HEK293 (cell line): ENCODE measurements around the gene MCAT.

Experiments used
- IKZF3 ChIP-seq: fragments of 450-650 bp; IDR thresholded peaks from 2 replicates; pipeline ENCODE4 v1.5.0; 2018; ENCODE audit warnings: missing biosample characterization, mild to moderate bottlenecking, missing genetic modification characterization, moderate library complexity
- KLF7 ChIP-seq: fragments of 450-650 bp; formaldehyde crosslinking; IDR thresholded peaks from 2 replicates; pipeline ENCODE4 v1.5.1; 2016; ENCODE audit warnings: missing biosample characterization, missing genetic modification characterization, borderline replicate concordance
- MYNN ChIP-seq: fragments of 450-650 bp; formaldehyde crosslinking; IDR thresholded peaks from 2 replicates; pipeline ENCODE4 v1.5.1; 2016; ENCODE audit warnings: missing biosample characterization, missing genetic modification characterization, borderline replicate concordance
- SCRT2 ChIP-seq: fragments of 450-650 bp; formaldehyde crosslinking; IDR thresholded peaks from 2 replicates; pipeline ENCODE4 v1.5.1; 2016; ENCODE audit warnings: missing biosample characterization, missing genetic modification characterization
- SETDB1 ChIP-seq: IDR thresholded peaks from one replicate; pipeline ENCODE4 v1.6.1; 2017; ENCODE audit warnings: mild to moderate bottlenecking, low read length, moderate library complexity, mixed read lengths; ENCODE audit not compliant: insufficient read length
- SP3 ChIP-seq: fragments of 450-650 bp; formaldehyde crosslinking; IDR thresholded peaks from 2 replicates; pipeline ENCODE4 v1.5.1; 2016; ENCODE audit warnings: missing biosample characterization, missing genetic modification characterization
- TRIM28 ChIP-seq: IDR thresholded peaks from 2 replicates; pipeline ENCODE4 v1.6.1; 2011; ENCODE audit warnings: low read length, control low read depth, borderline replicate concordance
- YY2 ChIP-seq: fragments of 450-650 bp; formaldehyde crosslinking; IDR thresholded peaks from 2 replicates; pipeline ENCODE4 v1.5.1; 2016; ENCODE audit warnings: missing biosample characterization, missing genetic modification characterization
- ZBTB8A ChIP-seq: fragments of 450-650 bp; formaldehyde crosslinking; IDR thresholded peaks from 2 replicates; pipeline ENCODE4 v1.5.1; 2016; ENCODE audit warnings: missing biosample characterization, missing genetic modification characterization
- ZNF112 ChIP-seq: fragments of 450-650 bp; formaldehyde crosslinking; IDR thresholded peaks from 2 replicates; pipeline ENCODE4 v1.5.0; 2017; ENCODE audit warnings: missing biosample characterization, missing genetic modification characterization
- ZNF133 ChIP-seq: fragments of 450-650 bp; formaldehyde crosslinking; IDR thresholded peaks from 2 replicates; pipeline ENCODE4 v1.5.1; 2016; ENCODE audit warnings: missing biosample characterization, missing genetic modification characterization
- ZNF157 ChIP-seq: fragments of 450-650 bp; formaldehyde crosslinking; IDR thresholded peaks from 2 replicates; pipeline ENCODE4 v1.5.1; 2016; ENCODE audit warnings: missing biosample characterization, missing genetic modification characterization
- ZNF239 ChIP-seq: fragments of 450-650 bp; formaldehyde crosslinking; IDR thresholded peaks from 2 replicates; pipeline ENCODE4 v1.5.1; 2016; ENCODE audit warnings: missing biosample characterization, missing genetic modification characterization
- ZNF302 ChIP-seq: fragments of 450-650 bp; formaldehyde crosslinking; IDR thresholded peaks from 2 replicates; pipeline ENCODE4 v1.5.1; 2016; ENCODE audit warnings: missing biosample characterization, missing genetic modification characterization, low read depth
- ZNF324 ChIP-seq: fragments of 450-650 bp; formaldehyde crosslinking; IDR thresholded peaks from 2 replicates; pipeline ENCODE4 v1.5.1; 2016; ENCODE audit warnings: missing biosample characterization, missing genetic modification characterization
- ZNF341 ChIP-seq: fragments of 450-650 bp; formaldehyde crosslinking; IDR thresholded peaks from 2 replicates; pipeline ENCODE4; 2016; ENCODE audit warnings: low read depth, missing biosample characterization, missing genetic modification characterization
- ZNF366 ChIP-seq: fragments of 450-650 bp; formaldehyde crosslinking; conservative IDR thresholded peaks from 2 replicates; pipeline ENCODE4 v1.5.1; 2016; ENCODE audit warnings: missing biosample characterization, missing genetic modification characterization
- ZNF37A ChIP-seq: fragments of 450-650 bp; IDR thresholded peaks from 2 replicates; pipeline ENCODE4 v1.5.1; 2018; ENCODE audit warnings: missing biosample characterization, missing genetic modification characterization
- ZNF48 ChIP-seq: fragments of 450-650 bp; formaldehyde crosslinking; IDR thresholded peaks from 2 replicates; pipeline ENCODE4 v1.5.1; 2016; ENCODE audit warnings: missing biosample characterization, missing genetic modification characterization
- ZNF521 ChIP-seq: fragments of 450-650 bp; formaldehyde crosslinking; IDR thresholded peaks from 2 replicates; pipeline ENCODE4 v1.5.1; 2017; ENCODE audit warnings: missing biosample characterization, mild to moderate bottlenecking, missing genetic modification characterization
- ZNF560 ChIP-seq: fragments of 450-650 bp; formaldehyde crosslinking; IDR thresholded peaks from 2 replicates; pipeline ENCODE4 v1.5.1; 2017; ENCODE audit warnings: missing biosample characterization, missing genetic modification characterization, borderline replicate concordance
- ZNF626 ChIP-seq: fragments of 450-650 bp; sonication (Bioruptor Pico); formaldehyde crosslinking; IDR thresholded peaks from 2 replicates; pipeline ENCODE4 v1.5.1; 2018; ENCODE audit warnings: missing biosample characterization, missing genetic modification characterization, inconsistent platforms
- ZNF747 ChIP-seq: fragments of 450-650 bp; formaldehyde crosslinking; IDR thresholded peaks from 2 replicates; pipeline ENCODE4 v1.5.1; 2016; ENCODE audit warnings: missing biosample characterization, missing genetic modification characterization
- ZNF768 ChIP-seq: fragments of 450-650 bp; formaldehyde crosslinking; IDR thresholded peaks from 2 replicates; pipeline ENCODE4 v1.5.1; 2018; ENCODE audit warnings: missing biosample characterization, mild to moderate bottlenecking, missing genetic modification characterization
- ZNF791 ChIP-seq: fragments of 450-650 bp; formaldehyde crosslinking; IDR thresholded peaks from 2 replicates; pipeline ENCODE4 v1.5.1; 2016; ENCODE audit warnings: missing biosample characterization, missing genetic modification characterization
- ZSCAN16 ChIP-seq: fragments of 450-650 bp; formaldehyde crosslinking; IDR thresholded peaks from 2 replicates; pipeline ENCODE4 v1.5.1; 2016; ENCODE audit warnings: missing biosample characterization, missing genetic modification characterization
- TF ChIP-seq, protein P1 (sequence below): fragments of 450-650 bp; formaldehyde crosslinking; conservative IDR thresholded peaks from 2 replicates; pipeline ENCODE4 v1.5.1; 2016; ENCODE audit warnings: low read depth, missing biosample characterization, missing genetic modification characterization
- TF ChIP-seq, protein P2 (sequence below): fragments of 450-650 bp; formaldehyde crosslinking; IDR thresholded peaks from 2 replicates; pipeline ENCODE4 v1.5.1; 2016; ENCODE audit warnings: missing biosample characterization, missing genetic modification characterization
- TF ChIP-seq, protein P3 (sequence below): fragments of 450-650 bp; formaldehyde crosslinking; IDR thresholded peaks from 2 replicates; pipeline ENCODE4 v1.5.1; 2016; ENCODE audit warnings: missing biosample characterization, missing genetic modification characterization
- TF ChIP-seq, protein P4 (sequence below): fragments of 450-650 bp; formaldehyde crosslinking; IDR thresholded peaks from 2 replicates; pipeline ENCODE4 v1.5.1; 2016; ENCODE audit warnings: missing biosample characterization, missing genetic modification characterization
- TF ChIP-seq, protein P5 (sequence below): fragments of 450-650 bp; formaldehyde crosslinking; IDR thresholded peaks from 2 replicates; pipeline ENCODE4 v1.5.1; 2016; ENCODE audit warnings: missing biosample characterization, missing genetic modification characterization

MCAT gene

DNA sequence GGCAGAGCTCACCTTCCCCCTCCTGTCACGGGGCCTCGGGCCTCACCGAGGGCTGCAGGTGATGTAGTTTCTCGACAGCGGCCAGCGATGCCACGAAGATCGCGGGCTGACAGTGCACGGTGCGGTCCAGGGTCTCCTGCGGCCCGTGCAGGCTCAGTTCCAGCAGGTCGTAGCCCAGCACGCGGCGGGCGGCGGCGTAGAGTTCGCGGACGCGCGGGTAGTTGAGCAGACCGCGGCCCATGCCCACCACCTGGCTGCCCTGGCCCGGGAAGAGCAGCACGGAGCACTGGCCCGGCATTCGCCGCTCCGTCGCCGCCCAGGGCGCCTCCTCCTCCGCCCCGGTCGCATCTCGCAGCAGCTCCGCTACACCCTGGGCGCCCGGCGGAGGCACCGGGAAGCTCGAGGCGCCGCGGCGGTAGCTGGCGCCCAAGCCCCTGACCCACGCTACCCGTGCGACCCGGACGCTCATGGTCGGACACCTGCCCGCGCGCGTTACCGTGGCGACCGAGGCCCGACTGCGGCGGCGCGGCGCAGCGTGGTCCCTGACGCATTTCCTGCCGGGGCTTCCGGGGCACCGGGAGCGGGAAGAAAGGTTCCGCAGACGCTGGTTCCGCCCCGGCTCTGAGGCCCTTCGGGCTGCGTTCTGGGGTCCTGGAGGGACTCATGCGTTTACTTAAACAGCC lies at the start of gene MCAT (continued):
- TF ChIP-seq, protein P1, sequence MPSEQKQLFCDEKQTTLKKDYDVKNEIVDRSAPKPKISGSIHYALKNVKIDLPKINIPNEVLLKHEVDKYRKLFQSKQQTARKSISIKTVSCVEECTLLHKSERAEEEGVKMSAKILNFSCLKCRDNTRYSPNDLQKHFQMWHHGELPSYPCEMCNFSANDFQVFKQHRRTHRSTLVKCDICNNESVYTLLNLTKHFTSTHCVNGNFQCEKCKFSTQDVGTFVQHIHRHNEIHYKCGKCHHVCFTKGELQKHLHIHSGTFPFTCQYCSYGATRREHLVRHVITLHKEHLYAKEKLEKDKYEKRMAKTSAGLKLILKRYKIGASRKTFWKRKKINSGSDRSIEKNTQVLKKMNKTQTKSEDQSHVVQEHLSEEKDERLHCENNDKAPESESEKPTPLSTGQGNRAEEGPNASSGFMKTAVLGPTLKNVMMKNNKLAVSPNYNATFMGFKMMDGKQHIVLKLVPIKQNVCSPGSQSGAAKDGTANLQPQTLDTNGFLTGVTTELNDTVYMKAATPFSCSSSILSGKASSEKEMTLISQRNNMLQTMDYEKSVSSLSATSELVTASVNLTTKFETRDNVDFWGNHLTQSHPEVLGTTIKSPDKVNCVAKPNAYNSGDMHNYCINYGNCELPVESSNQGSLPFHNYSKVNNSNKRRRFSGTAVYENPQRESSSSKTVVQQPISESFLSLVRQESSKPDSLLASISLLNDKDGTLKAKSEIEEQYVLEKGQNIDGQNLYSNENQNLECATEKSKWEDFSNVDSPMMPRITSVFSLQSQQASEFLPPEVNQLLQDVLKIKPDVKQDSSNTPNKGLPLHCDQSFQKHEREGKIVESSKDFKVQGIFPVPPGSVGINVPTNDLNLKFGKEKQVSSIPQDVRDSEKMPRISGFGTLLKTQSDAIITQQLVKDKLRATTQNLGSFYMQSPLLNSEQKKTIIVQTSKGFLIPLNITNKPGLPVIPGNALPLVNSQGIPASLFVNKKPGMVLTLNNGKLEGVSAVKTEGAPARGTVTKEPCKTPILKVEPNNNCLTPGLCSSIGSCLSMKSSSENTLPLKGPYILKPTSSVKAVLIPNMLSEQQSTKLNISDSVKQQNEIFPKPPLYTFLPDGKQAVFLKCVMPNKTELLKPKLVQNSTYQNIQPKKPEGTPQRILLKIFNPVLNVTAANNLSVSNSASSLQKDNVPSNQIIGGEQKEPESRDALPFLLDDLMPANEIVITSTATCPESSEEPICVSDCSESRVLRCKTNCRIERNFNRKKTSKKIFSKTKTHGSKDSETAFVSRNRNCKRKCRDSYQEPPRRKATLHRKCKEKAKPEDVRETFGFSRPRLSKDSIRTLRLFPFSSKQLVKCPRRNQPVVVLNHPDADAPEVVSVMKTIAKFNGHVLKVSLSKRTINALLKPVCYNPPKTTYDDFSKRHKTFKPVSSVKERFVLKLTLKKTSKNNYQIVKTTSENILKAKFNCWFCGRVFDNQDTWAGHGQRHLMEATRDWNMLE (tag by site-specific recombination): peak; percentile 95
- no peak for TF ChIP-seq ZNF133 (tag by site-specific recombination)
- no peak for TF ChIP-seq ZNF626
- TF ChIP-seq ZNF112 (tag by site-specific recombination): no peak
- TF ChIP-seq ZNF324: peak; percentile 78
- no peak for TF ChIP-seq ZNF768
- peak; percentile 81 for TF ChIP-seq ZNF341 (tag by site-specific recombination)
- TF ChIP-seq ZNF37A: no peak
- TF ChIP-seq ZNF239 (tag by site-specific recombination): no peak
- TF ChIP-seq, protein P2, sequence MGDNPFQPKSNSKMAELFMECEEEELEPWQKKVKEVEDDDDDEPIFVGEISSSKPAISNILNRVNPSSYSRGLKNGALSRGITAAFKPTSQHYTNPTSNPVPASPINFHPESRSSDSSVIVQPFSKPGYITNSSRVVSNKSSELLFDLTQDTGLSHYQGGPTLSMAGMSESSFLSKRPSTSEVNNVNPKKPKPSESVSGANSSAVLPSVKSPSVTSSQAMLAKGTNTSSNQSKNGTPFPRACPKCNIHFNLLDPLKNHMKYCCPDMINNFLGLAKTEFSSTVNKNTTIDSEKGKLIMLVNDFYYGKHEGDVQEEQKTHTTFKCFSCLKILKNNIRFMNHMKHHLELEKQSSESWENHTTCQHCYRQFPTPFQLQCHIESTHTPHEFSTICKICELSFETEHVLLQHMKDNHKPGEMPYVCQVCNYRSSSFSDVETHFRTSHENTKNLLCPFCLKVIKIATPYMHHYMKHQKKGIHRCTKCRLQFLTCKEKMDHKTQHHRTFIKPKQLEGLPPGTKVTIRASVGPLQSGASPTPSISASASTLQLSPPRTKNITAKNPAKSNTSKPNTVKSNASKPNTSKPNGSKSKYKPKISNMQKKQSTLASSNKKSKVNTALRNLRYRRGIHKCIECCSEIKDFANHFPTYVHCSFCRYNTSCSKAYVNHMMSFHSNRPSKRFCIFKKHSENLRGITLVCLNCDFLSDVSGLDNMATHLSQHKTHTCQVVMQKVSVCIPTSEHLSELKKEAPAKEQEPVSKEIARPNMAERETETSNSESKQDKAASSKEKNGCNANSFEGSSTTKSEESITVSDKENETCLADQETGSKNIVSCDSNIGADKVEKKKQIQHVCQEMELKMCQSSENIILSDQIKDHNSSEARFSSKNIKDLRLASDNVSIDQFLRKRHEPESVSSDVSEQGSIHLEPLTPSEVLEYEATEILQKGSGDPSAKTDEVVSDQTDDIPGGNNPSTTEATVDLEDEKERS (tag by site-specific recombination): no peak
- TF ChIP-seq IKZF3 (tag by site-specific recombination): peak; percentile 34; the same call in 1 of the 2 replicates
- TF ChIP-seq SCRT2: no peak
- TF ChIP-seq SETDB1: no peak
- peak; percentile 41 for TF ChIP-seq ZBTB8A (tag by site-specific recombination)
- peak; percentile 70 for TF ChIP-seq YY2
- no peak for TF ChIP-seq ZNF791
- TF ChIP-seq MYNN: 0 out of 2 replicates have a peak, but pooled peaks have one; percentile 46
- TF ChIP-seq ZNF48 (tag by site-specific recombination): no peak
- TF ChIP-seq ZNF747 (tag by site-specific recombination): no peak
- TF ChIP-seq TRIM28: no peak
- no peak for TF ChIP-seq ZNF521
- TF ChIP-seq ZNF157 (tag by site-specific recombination): no peak
- TF ChIP-seq, protein P3, sequence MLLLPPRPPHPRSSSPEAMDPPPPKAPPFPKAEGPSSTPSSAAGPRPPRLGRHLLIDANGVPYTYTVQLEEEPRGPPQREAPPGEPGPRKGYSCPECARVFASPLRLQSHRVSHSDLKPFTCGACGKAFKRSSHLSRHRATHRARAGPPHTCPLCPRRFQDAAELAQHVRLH (tag by site-specific recombination): peak; percentile 89
- peak; percentile 10; the same call in 1 of the 2 replicates for TF ChIP-seq KLF7
- TF ChIP-seq ZNF366 (tag by site-specific recombination): no peak
- no peak for TF ChIP-seq SP3 (tag by site-specific recombination)
- no peak for TF ChIP-seq ZNF560
- TF ChIP-seq ZSCAN16 (tag by site-specific recombination): no peak
- TF ChIP-seq ZNF302 (tag by site-specific recombination): no peak
- TF ChIP-seq, protein P4, sequence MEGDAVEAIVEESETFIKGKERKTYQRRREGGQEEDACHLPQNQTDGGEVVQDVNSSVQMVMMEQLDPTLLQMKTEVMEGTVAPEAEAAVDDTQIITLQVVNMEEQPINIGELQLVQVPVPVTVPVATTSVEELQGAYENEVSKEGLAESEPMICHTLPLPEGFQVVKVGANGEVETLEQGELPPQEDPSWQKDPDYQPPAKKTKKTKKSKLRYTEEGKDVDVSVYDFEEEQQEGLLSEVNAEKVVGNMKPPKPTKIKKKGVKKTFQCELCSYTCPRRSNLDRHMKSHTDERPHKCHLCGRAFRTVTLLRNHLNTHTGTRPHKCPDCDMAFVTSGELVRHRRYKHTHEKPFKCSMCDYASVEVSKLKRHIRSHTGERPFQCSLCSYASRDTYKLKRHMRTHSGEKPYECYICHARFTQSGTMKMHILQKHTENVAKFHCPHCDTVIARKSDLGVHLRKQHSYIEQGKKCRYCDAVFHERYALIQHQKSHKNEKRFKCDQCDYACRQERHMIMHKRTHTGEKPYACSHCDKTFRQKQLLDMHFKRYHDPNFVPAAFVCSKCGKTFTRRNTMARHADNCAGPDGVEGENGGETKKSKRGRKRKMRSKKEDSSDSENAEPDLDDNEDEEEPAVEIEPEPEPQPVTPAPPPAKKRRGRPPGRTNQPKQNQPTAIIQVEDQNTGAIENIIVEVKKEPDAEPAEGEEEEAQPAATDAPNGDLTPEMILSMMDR (tag by site-specific recombination): no peak
- TF ChIP-seq, protein P5, sequence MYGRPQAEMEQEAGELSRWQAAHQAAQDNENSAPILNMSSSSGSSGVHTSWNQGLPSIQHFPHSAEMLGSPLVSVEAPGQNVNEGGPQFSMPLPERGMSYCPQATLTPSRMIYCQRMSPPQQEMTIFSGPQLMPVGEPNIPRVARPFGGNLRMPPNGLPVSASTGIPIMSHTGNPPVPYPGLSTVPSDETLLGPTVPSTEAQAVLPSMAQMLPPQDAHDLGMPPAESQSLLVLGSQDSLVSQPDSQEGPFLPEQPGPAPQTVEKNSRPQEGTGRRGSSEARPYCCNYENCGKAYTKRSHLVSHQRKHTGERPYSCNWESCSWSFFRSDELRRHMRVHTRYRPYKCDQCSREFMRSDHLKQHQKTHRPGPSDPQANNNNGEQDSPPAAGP (tag by site-specific recombination): peak; percentile 81
